Keratinocyte (primary cell): ENCODE measurements around the gene KCNC1.

ENCODE experiments used
- CTCF ChIP-seq, 3 experiments: IDR thresholded peaks in 1 of 3; conservative IDR thresholded peaks in 1 of 3; optimal IDR thresholded peaks in 1 of 3; 2 replicates in 2 of 3; 3 replicates in 1 of 3; pipeline versions ENCODE3 to v1.5.1; 2011; ENCODE audit warnings: low read length in 3 of 3, mild to moderate bottlenecking in 3 of 3, moderate library complexity in 2 of 3, control low read depth in 1 of 3, inconsistent platforms in 1 of 3; ENCODE audit not compliant: insufficient read depth in 2 of 3; ENCODE audit errors: extremely low read depth in 1 of 3
- EZH2 ChIP-seq: IDR thresholded peaks from one replicate; pipeline ENCODE4 v1.6.1; 2012; ENCODE audit warnings: inconsistent platforms, mild to moderate bottlenecking, low read length, moderate library complexity

- TF ChIP-seq CTCF (optimal IDR thresholded peaks at IDR 0.05 in 1 of 3, IDR thresholded peaks at IDR 0.05 in 1 of 3, conservative IDR thresholded peaks at IDR 0.05 in 1 of 3; ENCODE audit: extremely low read depth in 1 of 3, insufficient read depth in 2 of 3, low read length in 3 of 3): no peak
- no peak for TF ChIP-seq EZH2
Observed at GRCh38 chr11:17773674-17774073, 39.1 kb downstream of the KCNC1 start.
